ENCODE measurements around the gene SHC3. TPM values are rescaled to one million over a fixed set of nuclear protein-coding genes. Genes with fewer than 3 reads are reported as not detected.

The SHC3 gene
- polyA plus RNA-seq, 3 donors: not detected

DNA sequence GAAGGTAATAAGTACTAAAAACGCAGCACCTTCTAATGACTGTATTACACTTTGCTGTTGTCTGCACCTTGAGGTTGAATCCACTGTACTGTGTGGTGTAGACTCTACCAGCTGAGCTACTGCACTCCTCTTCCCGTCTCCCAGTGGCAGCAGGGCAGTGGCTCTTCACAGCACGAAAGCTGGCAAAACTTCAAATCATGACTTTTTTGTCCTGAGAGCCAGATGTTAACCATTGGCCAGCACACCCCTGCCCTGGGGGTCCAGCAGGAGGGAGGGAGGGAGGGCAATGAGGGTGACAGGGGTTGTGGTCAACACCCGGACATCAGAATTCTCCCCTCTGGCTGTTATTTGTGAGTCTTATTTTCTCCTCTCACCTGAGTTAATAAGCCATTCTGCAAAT is 11.8 kb downstream of the SHC3 start:
- peaks cover 5 to 21% (median 15%) of the 10 kb centered on the region in 3 donors for H3K27me3 Mint-ChIP-seq (ENCODE audit: low read depth in 3 of 3)
- Histone ChIP-seq H3K4me1 (ENCODE audit: control insufficient read depth in 1 of 2, insufficient read depth in 2 of 2, low read length in 2 of 2) (no peaks in the 10 kb centered on the region), H3K36me3 (replicated peaks in 1 of 2; ENCODE audit: control insufficient read depth in 1 of 2, insufficient read depth in 2 of 2, low read length in 2 of 2) (no peaks in the 10 kb centered on the region), H3K4me2 (replicated peaks; ENCODE audit: extremely low read depth, low read length, poor library complexity, severe bottlenecking) (no peak overlapping the region), H3K27ac (ENCODE audit: low read depth in 1 of 2, low read length in 2 of 2) (no peak overlapping the region), H3K9me3 (replicated peaks in 1 of 2; ENCODE audit: control insufficient read depth in 1 of 2, insufficient read depth in 1 of 2, low read length in 2 of 2) (no peaks in the 10 kb centered on the region), H2AFZ (ENCODE audit: insufficient read depth, low read depth, low read length, poor library complexity, severe bottlenecking) (no peak overlapping the region), H4K20me1 (ENCODE audit: insufficient read depth, low read length) (no peaks in the 10 kb centered on the region), H3K27me3 (ENCODE audit: control insufficient read depth in 2 of 2, insufficient read depth in 2 of 2, low read length in 2 of 2) (peaks cover 0 to 2% of the 10 kb centered on the region in 2 donors), H3K4me3 (replicated peaks in 1 of 3; ENCODE audit: low read depth in 2 of 3, low read length in 3 of 3) (no peak overlapping the region), H3K9ac (ENCODE audit: insufficient read depth, low read length, poor library complexity, severe bottlenecking) (no peak overlapping the region), H3K79me2 (ENCODE audit: insufficient read depth, low read length) (no peaks in the 10 kb centered on the region)
- no peaks in the 10 kb centered on the region for H3K4me1 Mint-ChIP-seq
- no peak for DNase-seq
- H3K27ac Mint-ChIP-seq: no peak overlapping the region
- 83% methylated on average over 1 of the region's 4 CpGs for WGBS (ENCODE audit: insufficient coverage)
- H3K4me3 Mint-ChIP-seq: no peak overlapping the region
- H3K9me3 Mint-ChIP-seq: peaks cover 0 to 5% (median 0%) of the 10 kb centered on the region in 7 donors
- H3K36me3 Mint-ChIP-seq: no peaks in the 10 kb centered on the region
- intact Hi-C loops (cut with micrococcal nuclease): no loop called here
- TF ChIP-seq, protein P1, sequence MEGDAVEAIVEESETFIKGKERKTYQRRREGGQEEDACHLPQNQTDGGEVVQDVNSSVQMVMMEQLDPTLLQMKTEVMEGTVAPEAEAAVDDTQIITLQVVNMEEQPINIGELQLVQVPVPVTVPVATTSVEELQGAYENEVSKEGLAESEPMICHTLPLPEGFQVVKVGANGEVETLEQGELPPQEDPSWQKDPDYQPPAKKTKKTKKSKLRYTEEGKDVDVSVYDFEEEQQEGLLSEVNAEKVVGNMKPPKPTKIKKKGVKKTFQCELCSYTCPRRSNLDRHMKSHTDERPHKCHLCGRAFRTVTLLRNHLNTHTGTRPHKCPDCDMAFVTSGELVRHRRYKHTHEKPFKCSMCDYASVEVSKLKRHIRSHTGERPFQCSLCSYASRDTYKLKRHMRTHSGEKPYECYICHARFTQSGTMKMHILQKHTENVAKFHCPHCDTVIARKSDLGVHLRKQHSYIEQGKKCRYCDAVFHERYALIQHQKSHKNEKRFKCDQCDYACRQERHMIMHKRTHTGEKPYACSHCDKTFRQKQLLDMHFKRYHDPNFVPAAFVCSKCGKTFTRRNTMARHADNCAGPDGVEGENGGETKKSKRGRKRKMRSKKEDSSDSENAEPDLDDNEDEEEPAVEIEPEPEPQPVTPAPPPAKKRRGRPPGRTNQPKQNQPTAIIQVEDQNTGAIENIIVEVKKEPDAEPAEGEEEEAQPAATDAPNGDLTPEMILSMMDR (IDR thresholded peaks at IDR 0.05): no peak

DNA sequence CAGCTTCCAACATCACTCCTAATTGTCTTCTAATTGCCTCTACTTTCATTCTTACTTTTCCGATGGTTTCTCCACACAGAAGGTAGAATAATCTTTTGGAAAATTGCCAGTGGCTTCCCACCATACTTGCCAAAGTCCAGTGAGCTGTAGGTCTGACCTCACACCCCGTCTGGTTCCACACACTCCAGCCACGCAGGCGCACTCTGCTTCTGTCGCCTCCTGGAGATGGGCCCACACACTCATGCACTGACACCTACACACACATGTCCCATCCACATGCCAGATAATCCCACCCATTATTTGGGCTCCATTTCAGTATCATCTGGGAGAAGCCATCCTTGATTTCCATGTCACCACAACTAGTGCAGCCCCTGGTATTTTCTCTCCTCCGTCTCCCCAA is 12.7 kb downstream of the SHC3 start:
- Mint-ChIP-seq H3K36me3 (no peaks in the 10 kb centered on the region), H3K9me3 (peaks cover 0 to 7% (median 2%) of the 10 kb centered on the region in 7 donors), H3K27ac (no peak overlapping the region), H3K4me3 (no peak overlapping the region), H3K27me3 (ENCODE audit: low read depth in 3 of 3) (peaks cover 6 to 18% (median 13%) of the 10 kb centered on the region in 3 donors), H3K4me1 (no peaks in the 10 kb centered on the region)
- TF ChIP-seq, protein P1 (IDR thresholded peaks at IDR 0.05): no peak
- intact Hi-C loops (cut with micrococcal nuclease): no loop called here
- H3K27ac ChIP-seq (ENCODE audit: low read depth in 1 of 2, low read length in 2 of 2): no peak overlapping the region
- H3K4me2 ChIP-seq (replicated peaks; ENCODE audit: extremely low read depth, low read length, poor library complexity, severe bottlenecking): no peak overlapping the region
- no peak overlapping the region for H2AFZ ChIP-seq (ENCODE audit: insufficient read depth, low read depth, low read length, poor library complexity, severe bottlenecking)
- no peaks in the 10 kb centered on the region for H3K79me2 ChIP-seq (ENCODE audit: insufficient read depth, low read length)
- no peak for DNase-seq
- WGBS (ENCODE audit: insufficient coverage): 97% methylated on average over 5 of the region's 6 CpGs
- no peaks in the 10 kb centered on the region for H3K9me3 ChIP-seq (replicated peaks in 1 of 2; ENCODE audit: control insufficient read depth in 1 of 2, insufficient read depth in 1 of 2, low read length in 2 of 2)
- no peaks in the 10 kb centered on the region for H3K4me1 ChIP-seq (ENCODE audit: control insufficient read depth in 1 of 2, insufficient read depth in 2 of 2, low read length in 2 of 2)
- H3K9ac ChIP-seq (ENCODE audit: insufficient read depth, low read length, poor library complexity, severe bottlenecking): no peak overlapping the region
- no peak overlapping the region for H3K4me3 ChIP-seq (replicated peaks in 1 of 3; ENCODE audit: low read depth in 2 of 3, low read length in 3 of 3)
- H3K36me3 ChIP-seq (replicated peaks in 1 of 2; ENCODE audit: control insufficient read depth in 1 of 2, insufficient read depth in 2 of 2, low read length in 2 of 2): no peaks in the 10 kb centered on the region
- peaks cover 0 to 2% of the 10 kb centered on the region in 2 donors for H3K27me3 ChIP-seq (ENCODE audit: control insufficient read depth in 2 of 2, insufficient read depth in 2 of 2, low read length in 2 of 2)
- no peaks in the 10 kb centered on the region for H4K20me1 ChIP-seq (ENCODE audit: insufficient read depth, low read length)
